HEK293 (cell line): ENCODE measurements around the gene TMEM127.

ENCODE experiments used
- CTCF ChIA-PET: fragments of 350-600 bp; formaldehyde crosslinking; extraction: SDS; loops from one replicate; lab custom pipeline; 2021; ENCODE audit warnings: antibody characterized with exemption; lab: Yijun Ruan, JAX
- POLR2A ChIA-PET: fragments of 300-600 bp; formaldehyde crosslinking; extraction: SDS; loops from one replicate; lab custom pipeline; 2020; ENCODE audit warnings: antibody characterized with exemption, inconsistent platforms; lab: Yijun Ruan, JAX
- H3K27ac ChIP-seq: fragments of 200-500 bp; sonication (Bioruptor generic); 2 replicates; pipeline ENCODE4 v1.5.1; 2014; ENCODE audit warnings: low read depth, low read length, control low read depth, inconsistent platforms; ENCODE audit errors: extremely low read depth
- H3K36me3 ChIP-seq, 2 experiments: fragments of 200-500 bp in 1 of 2; sonication (Bioruptor generic) in 1 of 2; 1 replicate in 1 of 2; 2 replicates in 1 of 2; pipeline ENCODE4 v1.5.1; 2014 to 2017; ENCODE audit warnings: inconsistent platforms in 2 of 2, low read length in 2 of 2; ENCODE audit not compliant: control insufficient read depth in 2 of 2, insufficient read depth in 1 of 2
- H3K4me1 ChIP-seq: fragments of 200-500 bp; sonication (Bioruptor generic); 2 replicates; pipeline ENCODE4 v1.5.1; 2014; ENCODE audit warnings: mild to moderate bottlenecking, low read length, inconsistent platforms; ENCODE audit not compliant: control insufficient read depth, insufficient read depth
- H3K4me3 ChIP-seq: 2 replicates; pipeline ENCODE4 v1.5.1; 2011; ENCODE audit warnings: low read depth, mild to moderate bottlenecking, control low read depth, low read length, moderate library complexity
- H3K9me3 ChIP-seq: fragments of 200-500 bp; sonication (Bioruptor generic); 2 replicates; pipeline ENCODE4 v1.5.1; 2014; ENCODE audit warnings: low read depth, low read length, inconsistent platforms; ENCODE audit not compliant: control insufficient read depth, insufficient read depth
- EGR2 ChIP-seq: fragments of 450-650 bp; formaldehyde crosslinking; IDR thresholded peaks from 2 replicates; pipeline ENCODE4 v1.5.1; 2016; ENCODE audit warnings: low read depth, missing biosample characterization, missing genetic modification characterization
- GFI1B ChIP-seq: fragments of 450-650 bp; formaldehyde crosslinking; IDR thresholded peaks from 2 replicates; pipeline ENCODE4 v1.5.1; 2016; ENCODE audit warnings: missing biosample characterization, missing genetic modification characterization
- SALL2 ChIP-seq: fragments of 450-650 bp; formaldehyde crosslinking; IDR thresholded peaks from 2 replicates; pipeline ENCODE4 v1.5.0; 2017; ENCODE audit warnings: missing biosample characterization, mild to moderate bottlenecking, missing genetic modification characterization, borderline replicate concordance
- ZBTB21 ChIP-seq: fragments of 450-650 bp; formaldehyde crosslinking; IDR thresholded peaks from 2 replicates; pipeline ENCODE4 v1.5.1; 2017; ENCODE audit warnings: missing biosample characterization, missing genetic modification characterization
- ZFHX2 ChIP-seq: fragments of 450-650 bp; formaldehyde crosslinking; conservative IDR thresholded peaks from 2 replicates; pipeline ENCODE4 v1.5.1; 2016; ENCODE audit warnings: missing biosample characterization, missing genetic modification characterization
- ZNF121 ChIP-seq: fragments of 450-650 bp; formaldehyde crosslinking; IDR thresholded peaks from 2 replicates; pipeline ENCODE4 v1.5.1; 2016; ENCODE audit warnings: missing biosample characterization, missing genetic modification characterization
- ZNF211 ChIP-seq: fragments of 450-650 bp; formaldehyde crosslinking; IDR thresholded peaks from 2 replicates; pipeline ENCODE4 v1.5.1; 2016; ENCODE audit warnings: low read depth, missing biosample characterization, missing genetic modification characterization
- ZNF600 ChIP-seq: fragments of 450-650 bp; formaldehyde crosslinking; IDR thresholded peaks from 2 replicates; pipeline ENCODE4 v1.5.1; 2016; ENCODE audit warnings: missing biosample characterization, missing genetic modification characterization
- ZNF629 ChIP-seq: fragments of 450-650 bp; formaldehyde crosslinking; IDR thresholded peaks from 2 replicates; pipeline ENCODE4 v1.5.1; 2017; ENCODE audit warnings: missing biosample characterization, missing genetic modification characterization
- ZNF660 ChIP-seq: fragments of 450-650 bp; IDR thresholded peaks from 2 replicates; pipeline ENCODE4 v1.5.1; 2018; ENCODE audit warnings: missing biosample characterization, mild to moderate bottlenecking, missing genetic modification characterization
- ZNF76 ChIP-seq: fragments of 450-650 bp; formaldehyde crosslinking; IDR thresholded peaks from 2 replicates; pipeline ENCODE4; 2016; ENCODE audit warnings: low read depth, missing biosample characterization, missing genetic modification characterization, borderline replicate concordance
- ZNF776 ChIP-seq: fragments of 450-650 bp; formaldehyde crosslinking; IDR thresholded peaks from 2 replicates; pipeline ENCODE4 v1.5.0; 2017; ENCODE audit warnings: missing biosample characterization, missing genetic modification characterization, borderline replicate concordance
- TF ChIP-seq, protein P1 (sequence below): fragments of 450-650 bp; formaldehyde crosslinking; IDR thresholded peaks from 2 replicates; pipeline ENCODE4 v1.5.1; 2016; ENCODE audit warnings: missing biosample characterization, missing genetic modification characterization
- TF ChIP-seq, protein P2 (sequence below): fragments of 450-650 bp; formaldehyde crosslinking; IDR thresholded peaks from 2 replicates; pipeline ENCODE4; 2016; ENCODE audit warnings: missing biosample characterization, missing genetic modification characterization

The TMEM127 gene

DNA sequence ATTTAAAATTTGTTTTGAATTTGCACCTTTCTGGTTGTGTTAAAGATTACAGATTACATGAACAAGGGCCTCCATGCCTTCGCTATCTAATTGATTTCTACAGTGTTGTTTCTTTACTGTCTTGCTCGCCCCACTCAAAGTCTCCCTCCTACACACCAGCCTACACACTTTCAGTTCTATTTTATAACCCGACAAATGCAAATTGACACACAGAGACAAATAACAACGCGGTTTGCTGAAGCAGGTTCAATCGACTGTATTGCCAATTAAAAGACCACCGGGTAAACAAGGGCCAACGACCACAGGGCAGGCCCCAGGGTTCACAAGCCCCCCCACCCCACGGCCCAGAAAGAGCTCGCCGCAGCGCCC, 58.0 kb downstream of the TMEM127 start:
- peaks cover 0 to 4% of the 10 kb centered on the region in 2 experiments; a peak in 2 of 3 replicates for H3K36me3 ChIP-seq
- TF ChIP-seq EGR2 (tag by site-specific recombination), result peak; percentile 84
- no peak for TF ChIP-seq ZNF121
- peak; percentile 84 for TF ChIP-seq ZFHX2 (tag by site-specific recombination)
- no peak for TF ChIP-seq ZNF211
- TF ChIP-seq, protein P1, sequence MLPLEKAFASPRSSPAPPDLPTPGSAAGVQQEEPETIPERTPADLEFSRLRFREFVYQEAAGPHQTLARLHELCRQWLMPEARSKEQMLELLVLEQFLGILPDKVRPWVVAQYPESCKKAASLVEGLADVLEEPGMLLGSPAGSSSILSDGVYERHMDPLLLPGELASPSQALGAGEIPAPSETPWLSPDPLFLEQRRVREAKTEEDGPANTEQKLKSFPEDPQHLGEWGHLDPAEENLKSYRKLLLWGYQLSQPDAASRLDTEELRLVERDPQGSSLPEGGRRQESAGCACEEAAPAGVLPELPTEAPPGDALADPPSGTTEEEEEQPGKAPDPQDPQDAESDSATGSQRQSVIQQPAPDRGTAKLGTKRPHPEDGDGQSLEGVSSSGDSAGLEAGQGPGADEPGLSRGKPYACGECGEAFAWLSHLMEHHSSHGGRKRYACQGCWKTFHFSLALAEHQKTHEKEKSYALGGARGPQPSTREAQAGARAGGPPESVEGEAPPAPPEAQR (tag by site-specific recombination), result no peak
- TF ChIP-seq, all 188 proteins: peak for 2
- no peaks in the 10 kb centered on the region for H3K9me3 ChIP-seq
- POLR2A ChIA-PET, result interaction anchor here (0.5 to 2.2 kb wide), 17 partner anchors 8 to 864 kb away, joined by 3 to 30 read pairs (median 4); partner anchors contain the start of genes CIAO1, KANSL3, NCAPH and TMEM127
- H3K4me1 ChIP-seq, result peaks cover 26% of the 10 kb centered on the region; the same call in 1 of the 2 replicates
- H3K4me3 ChIP-seq, result peak overlapping the region; percentile 91
- peak overlapping the region; percentile 98 for H3K27ac ChIP-seq
- CTCF ChIA-PET, result interaction anchor here (0.7 to 1.5 kb wide), 3 partner anchors 52 to 84 kb away, joined by 4 to 5 read pairs (median 5); no protein-coding TSS in a partner anchor

DNA sequence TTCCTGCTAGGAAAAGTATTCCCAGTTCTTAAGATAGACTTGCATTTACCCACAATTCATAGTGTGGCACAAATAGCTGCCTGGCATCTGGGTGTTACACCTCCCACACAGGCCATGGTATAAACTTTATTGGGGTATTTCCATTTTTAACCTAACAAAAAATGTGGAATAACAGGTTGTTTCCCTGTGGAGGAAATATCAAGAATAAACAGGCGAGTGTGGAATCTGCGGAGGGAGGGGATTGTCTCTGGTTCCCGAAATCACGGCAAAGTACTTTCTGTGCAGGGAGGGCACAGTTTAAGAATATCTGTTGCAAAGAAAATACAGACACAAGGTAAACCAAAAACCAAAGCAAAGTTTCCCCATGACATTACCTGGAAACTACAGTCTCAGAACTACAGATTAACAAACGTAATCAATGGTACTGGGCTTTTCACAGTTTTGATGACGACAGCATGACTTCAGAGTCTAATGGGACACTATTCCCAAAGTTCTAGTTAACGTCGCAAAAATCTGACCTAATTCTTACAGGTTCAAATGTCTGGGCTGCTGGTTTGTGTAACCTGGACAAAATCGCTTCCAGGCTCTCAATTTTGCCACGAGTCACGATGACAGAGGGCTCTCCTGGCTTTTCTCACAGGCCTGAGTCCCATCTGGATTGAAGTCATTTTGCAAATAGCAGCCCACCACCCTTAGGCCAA, 58.6 kb downstream of the TMEM127 start:
- TF ChIP-seq ZFHX2 (tag by site-specific recombination) (0 out of 2 replicates have a peak, but pooled peaks have one; percentile 12), GFI1B (tag by site-specific recombination) (0 out of 2 replicates have a peak, but pooled peaks have one; percentile 26), ZBTB21 (tag by site-specific recombination) (peak; percentile 68; the same call in 1 of the 2 replicates), ZNF76 (tag by site-specific recombination) (peak; percentile 37; the same call in 1 of the 2 replicates), ZNF660 (tag by site-specific recombination) (0 out of 2 replicates have a peak, but pooled peaks have one; percentile 11), ZNF629 (peak; percentile 89), ZNF776 (tag by site-specific recombination) (no peak)
- TF ChIP-seq, protein P2, sequence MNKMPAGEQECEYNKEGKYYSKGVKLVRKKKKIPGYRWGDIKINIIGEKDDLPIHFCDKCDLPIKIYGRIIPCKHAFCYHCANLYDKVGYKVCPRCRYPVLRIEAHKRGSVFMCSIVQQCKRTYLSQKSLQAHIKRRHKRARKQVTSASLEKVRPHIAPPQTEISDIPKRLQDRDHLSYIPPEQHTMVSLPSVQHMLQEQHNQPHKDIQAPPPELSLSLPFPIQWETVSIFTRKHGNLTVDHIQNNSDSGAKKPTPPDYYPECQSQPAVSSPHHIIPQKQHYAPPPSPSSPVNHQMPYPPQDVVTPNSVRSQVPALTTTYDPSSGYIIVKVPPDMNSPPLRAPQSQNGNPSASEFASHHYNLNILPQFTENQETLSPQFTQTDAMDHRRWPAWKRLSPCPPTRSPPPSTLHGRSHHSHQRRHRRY (tag by site-specific recombination), result no peak
- peak overlapping the region; percentile 98 for H3K27ac ChIP-seq
- CTCF ChIA-PET, result no interaction called here
- peak overlapping the region; percentile 91 for H3K4me3 ChIP-seq
- POLR2A ChIA-PET, result interaction anchor here (0.7 to 2.2 kb wide), 4 partner anchors 8 to 667 kb away, joined by 3 to 30 read pairs (median 8); partner anchors contain the start of genes CIAO1 and TMEM127
- H3K4me1 ChIP-seq, result peaks cover 27% of the 10 kb centered on the region; the same call in 1 of the 2 replicates
- peaks cover 0 to 4% of the 10 kb centered on the region in 2 experiments; a peak in 2 of 3 replicates for H3K36me3 ChIP-seq
- H3K9me3 ChIP-seq, result no peaks in the 10 kb centered on the region

DNA sequence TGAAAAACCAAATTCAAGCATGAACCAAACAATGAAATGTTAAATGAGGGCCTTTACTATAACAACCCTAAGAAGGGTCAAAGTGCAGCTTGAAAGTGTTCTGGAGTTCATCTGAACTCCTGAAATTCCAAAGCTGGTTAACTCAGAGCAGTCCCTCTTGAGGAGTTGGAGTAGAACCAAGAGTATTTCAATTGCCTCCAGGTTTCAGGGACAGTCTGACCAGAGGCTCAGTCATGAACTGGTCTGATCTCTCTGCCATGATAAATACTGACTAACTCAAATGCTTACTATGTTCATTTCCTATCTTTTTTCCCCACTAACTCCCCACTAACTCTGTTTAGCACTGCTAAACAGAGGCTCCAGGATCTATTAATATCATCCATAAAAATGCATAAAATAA, 59.9 kb downstream of the TMEM127 start:
- H3K27ac ChIP-seq, result no peak overlapping the region
- H3K4me1 ChIP-seq, result peaks cover 35% of the 10 kb centered on the region
- no peaks in the 10 kb centered on the region for H3K9me3 ChIP-seq
- TF ChIP-seq SALL2 (tag by site-specific recombination), result no peak
- TF ChIP-seq ZNF600 (tag by site-specific recombination), result peak; percentile 61
- H3K36me3 ChIP-seq, result peaks cover 0 to 4% of the 10 kb centered on the region in 2 experiments; a peak in 2 of 3 replicates
- ChIA-PET POLR2A (interaction anchor here (1.2 kb wide), 1 partner anchor 60 kb away, joined by 4 read pairs; the partner anchor contains the start of genes CIAO1 and TMEM127), CTCF (no interaction called here)
- H3K4me3 ChIP-seq, result no peak overlapping the region
